GM23248 (cell line): ENCODE measurements around the gene PIGP.

Source experiments
- EZH2 ChIP-seq: fragments of 200-600 bp; sonication (generic); IDR thresholded peaks from 2 replicates; pipeline ENCODE4 v1.6.1; 2018; ENCODE audit warnings: antibody characterized with exemption, mild to moderate bottlenecking; ENCODE audit not compliant: insufficient read depth, poor library complexity, severe bottlenecking
- EZH2phosphoT487 ChIP-seq: fragments of 200-600 bp; sonication (generic); IDR thresholded peaks from 2 replicates; pipeline ENCODE4 v1.6.1; 2018; ENCODE audit warnings: antibody characterized with exemption, moderate library complexity, mild to moderate bottlenecking, low read depth; ENCODE audit not compliant: insufficient read depth

GRCh38 chr21:37059181-37059580 is 13.7 kb downstream of the PIGP start:
- TF ChIP-seq EZH2 (no peak), EZH2phosphoT487 (no peak)
